CD14-positive monocyte (primary cell): Measurements from ENCODE around the gene LHFPL5. TPM values are rescaled to one million over a fixed set of nuclear protein-coding genes. Genes with fewer than 3 reads are reported as not detected.

Experiments
- DNase-seq, 3 donors: peaks; one replicate each; pipeline ENCODE4 v3.0.0-alpha.2; 2011 to 2022
- H2AFZ ChIP-seq: 2 replicates; pipeline ENCODE4 v1.6.0; 2012; ENCODE audit warnings: mild to moderate bottlenecking, low read depth, low read length, inconsistent platforms; ENCODE audit not compliant: insufficient read depth, poor library complexity, severe bottlenecking
- H3K27ac ChIP-seq, 2 donors: 1 replicate in 1 of 2; 2 replicates in 1 of 2; pipeline ENCODE4 v1.5.1; 2012 to 2013; ENCODE audit warnings: low read length in 2 of 2, control low read depth in 1 of 2, inconsistent platforms in 1 of 2, low read depth in 1 of 2, mild to moderate bottlenecking in 1 of 2
- H3K27me3 ChIP-seq, 2 donors: one replicate each; pipeline versions ENCODE4 v1.6.0 to v1.6.1; 2011 to 2013; ENCODE audit warnings: low read length in 2 of 2; ENCODE audit not compliant: control insufficient read depth in 2 of 2, insufficient read depth in 2 of 2
- H3K36me3 ChIP-seq, 2 donors: replicated peaks in 1 of 2; 1 replicate in 1 of 2; 2 replicates in 1 of 2; pipeline versions ENCODE4 v1.5.1 to v1.6.1; 2012 to 2013; ENCODE audit warnings: low read length in 2 of 2, control low read depth in 1 of 2, inconsistent platforms in 1 of 2, mild to moderate bottlenecking in 1 of 2; ENCODE audit not compliant: insufficient read depth in 2 of 2, control insufficient read depth in 1 of 2
- H3K4me1 ChIP-seq, 2 donors: 1 replicate in 1 of 2; 2 replicates in 1 of 2; pipeline versions ENCODE4 v1.5.1 to v1.6.1; 2012 to 2013; ENCODE audit warnings: low read length in 2 of 2, control low read depth in 1 of 2, inconsistent platforms in 1 of 2, mild to moderate bottlenecking in 1 of 2, moderate library complexity in 1 of 2; ENCODE audit not compliant: insufficient read depth in 2 of 2, control insufficient read depth in 1 of 2
- H3K4me2 ChIP-seq: replicated peaks from 2 replicates; pipeline ENCODE3; 2012; ENCODE audit warnings: low read length, moderate library complexity, mild to moderate bottlenecking; ENCODE audit not compliant: poor library complexity, severe bottlenecking; ENCODE audit errors: extremely low read depth
- H3K4me3 ChIP-seq, 3 experiments: fragments of 200-600 bp in 1 of 3; sonication (generic) in 1 of 3; replicated peaks in 1 of 3; 1 replicate in 2 of 3; 2 replicates in 1 of 3; pipeline ENCODE4 v1.5.1; 2011 to 2013; ENCODE audit warnings: low read length in 3 of 3, mild to moderate bottlenecking in 3 of 3, control low read depth in 2 of 3, low read depth in 2 of 3, inconsistent platforms in 1 of 3, moderate library complexity in 1 of 3
- H3K79me2 ChIP-seq: 2 replicates; pipeline ENCODE4 v1.6.0; 2012; ENCODE audit warnings: mild to moderate bottlenecking, control low read depth, inconsistent platforms, low read length, moderate library complexity; ENCODE audit not compliant: insufficient read depth
- H3K9ac ChIP-seq: 2 replicates; pipeline ENCODE4 v1.6.0; 2017; ENCODE audit warnings: low read length, mild to moderate bottlenecking; ENCODE audit not compliant: insufficient read depth, poor library complexity, severe bottlenecking
- H3K9me3 ChIP-seq, 2 donors: replicated peaks in 1 of 2; 1 replicate in 1 of 2; 2 replicates in 1 of 2; pipeline versions ENCODE4 v1.5.1 to v1.6.1; 2012 to 2013; ENCODE audit warnings: low read length in 2 of 2, control low read depth in 1 of 2; ENCODE audit not compliant: control insufficient read depth in 1 of 2, insufficient read depth in 1 of 2
- H4K20me1 ChIP-seq: 2 replicates; pipeline ENCODE4 v1.6.0; 2012; ENCODE audit warnings: mild to moderate bottlenecking, low read length, control low read depth, moderate library complexity; ENCODE audit not compliant: insufficient read depth
- H3K27ac Mint-ChIP-seq, 7 donors: one replicate each; pipeline ENCODE4 v1.8.0; 2020; ENCODE audit warnings: mild to moderate bottlenecking in 7 of 7, mixed read lengths in 7 of 7, moderate library complexity in 6 of 7, inconsistent platforms in 2 of 7
- H3K27me3 Mint-ChIP-seq, 3 donors: one replicate each; pipeline ENCODE4 v1.8.0; 2021 to 2022; ENCODE audit warnings: low read depth in 3 of 3, mild to moderate bottlenecking in 3 of 3, mixed read lengths in 3 of 3, moderate library complexity in 3 of 3, inconsistent platforms in 1 of 3
- H3K36me3 Mint-ChIP-seq, 2 donors: one replicate each; pipeline ENCODE4 v1.8.0; 2020; ENCODE audit warnings: mixed read lengths in 2 of 2, inconsistent platforms in 1 of 2, mild to moderate bottlenecking in 1 of 2
- H3K4me1 Mint-ChIP-seq: one replicate; pipeline ENCODE4 v1.8.0; 2020; ENCODE audit warnings: mild to moderate bottlenecking, mixed read lengths
- H3K4me3 Mint-ChIP-seq, 2 donors: one replicate each; pipeline ENCODE4 v1.8.0; 2020; ENCODE audit warnings: mild to moderate bottlenecking in 2 of 2, mixed read lengths in 2 of 2, moderate library complexity in 1 of 2
- H3K9me3 Mint-ChIP-seq, 7 donors: one replicate each; pipeline ENCODE4 v1.8.0; 2020 to 2022; ENCODE audit warnings: mixed read lengths in 7 of 7, mild to moderate bottlenecking in 6 of 7, moderate library complexity in 6 of 7, inconsistent platforms in 2 of 7
- CTCF ChIP-seq: fragments of 200-600 bp; IDR thresholded peaks from one replicate; pipeline ENCODE4 v1.8.0; 2022; ENCODE audit warnings: antibody characterized with exemption, mild to moderate bottlenecking
- WGBS: methylation state at CpG from one replicate; pipeline ENCODE4 v1.1.5; 2013; ENCODE audit warnings: missing lambda C conversion rate; ENCODE audit not compliant: insufficient coverage; 5-methylcytosine and 5-hydroxymethylcytosine counted together
- intact Hi-C, 2 donors: fragments of 100-400 bp; cut with micrococcal nuclease; formaldehyde crosslinking; loops; one replicate each; pipeline versions ENCODE4 v1.15.0 to v1.15.1; 2023
- polyA plus RNA-seq, 3 donors: library from polyadenylated mRNA; depleted of rRNA in 1 of 3; unstranded in 2 of 3; stranded (reverse) in 1 of 3; fragments of 300-500 nt in 2 of 3; fragments of >200 nt in 1 of 3; fragmentation: Illumina TruSeq in 2 of 3; gene quantifications; 1 replicate in 2 of 3; 2 replicates in 1 of 3; pipeline ENCODE4 v1.2.3, GENCODE V29; 2012 to 2021

Gene LHFPL5
- polyA plus RNA-seq, 3 donors = not detected

- WGBS = 78% methylated on average over 2 of the region's 4 CpGs
- peaks cover 11 to 14% (median 13%) of the 10 kb centered on the region in 3 donors for H3K27me3 Mint-ChIP-seq
- Histone ChIP-seq H3K4me1 (no peaks in the 10 kb centered on the region), H3K79me2 (no peaks in the 10 kb centered on the region), H3K36me3 (no peaks in the 10 kb centered on the region), H3K9ac (no peak overlapping the region), H4K20me1 (no peaks in the 10 kb centered on the region), H3K4me3 (no peak overlapping the region), H3K9me3 (no peaks in the 10 kb centered on the region), H2AFZ (no peak overlapping the region), H3K27ac (no peak overlapping the region), H3K27me3 (no peaks in the 10 kb centered on the region), H3K4me2 (no peak overlapping the region)
- H3K4me1 Mint-ChIP-seq = no peaks in the 10 kb centered on the region
- H3K27ac Mint-ChIP-seq = no peak overlapping the region
- H3K36me3 Mint-ChIP-seq = no peaks in the 10 kb centered on the region
- intact Hi-C loops = no loop called here
- no peak for DNase-seq
- no peak overlapping the region for H3K4me3 Mint-ChIP-seq
- H3K9me3 Mint-ChIP-seq = peaks cover 0 to 2% (median 0%) of the 10 kb centered on the region in 7 donors
- TF ChIP-seq CTCF = no peak
Observed at GRCh38 chr6:35796236-35796635, 8.9 kb upstream of the LHFPL5 start.

GRCh38 chr6:35797837-35798526 lies 7.2 kb upstream of the LHFPL5 start:
- H3K9me3 ChIP-seq = no peaks in the 10 kb centered on the region
- no peaks in the 10 kb centered on the region for H3K36me3 ChIP-seq
- Mint-ChIP-seq H3K4me3 (no peak overlapping the region), H3K27me3 (peaks cover 9 to 14% (median 11%) of the 10 kb centered on the region in 3 donors), H3K4me1 (no peaks in the 10 kb centered on the region), H3K36me3 (no peaks in the 10 kb centered on the region), H3K9me3 (peaks cover 0 to 2% (median 0%) of the 10 kb centered on the region in 7 donors), H3K27ac (no peak overlapping the region)
- H3K4me2 ChIP-seq = no peak overlapping the region
- H3K27me3 ChIP-seq = no peaks in the 10 kb centered on the region
- intact Hi-C loops = loop anchor here in 1 of 2 donors (1.0 kb wide), 1 partner anchor 11 kb away; no protein-coding TSS in a partner anchor
- DNase-seq = no peak
- H4K20me1 ChIP-seq = no peaks in the 10 kb centered on the region
- TF ChIP-seq CTCF = no peak
- H3K9ac ChIP-seq = no peak overlapping the region
- H3K79me2 ChIP-seq = no peaks in the 10 kb centered on the region
- no peak overlapping the region for H2AFZ ChIP-seq
- H3K4me3 ChIP-seq = no peak overlapping the region
- no peak overlapping the region for H3K27ac ChIP-seq
- no peaks in the 10 kb centered on the region for H3K4me1 ChIP-seq
- WGBS = 92% methylated on average over 8 of the region's 8 CpGs
